Fibroblast of villous mesenchyme (primary cell): ENCODE results near the gene BCL6. TPM values are rescaled to one million over a fixed set of nuclear protein-coding genes. Genes with fewer than 3 reads are reported as not detected.

Source experiments
- DNase-seq: peaks from one replicate; pipeline ENCODE4 v3.0.0-alpha.2; 2010; ENCODE audit warnings: low read depth
- H3K4me3 ChIP-seq: 2 replicates; pipeline ENCODE4 v1.5.1; 2011; ENCODE audit warnings: low read depth, mild to moderate bottlenecking, low read length
- total RNA-seq: library from RNA; depleted of rRNA; stranded (reverse); fragments of >200 nt; gene quantifications from 2 replicates; pipeline ENCODE4 v1.2.3, GENCODE V29; 2012
- TF ChIP-seq, protein P1 (sequence below): IDR thresholded peaks from 2 replicates; pipeline ENCODE4 v1.5.1; 2012; ENCODE audit warnings: low read depth, mild to moderate bottlenecking, low read length; ENCODE audit not compliant: insufficient read depth

Gene BCL6
- total RNA-seq, 1 donor: 26.8 TPM

DNA sequence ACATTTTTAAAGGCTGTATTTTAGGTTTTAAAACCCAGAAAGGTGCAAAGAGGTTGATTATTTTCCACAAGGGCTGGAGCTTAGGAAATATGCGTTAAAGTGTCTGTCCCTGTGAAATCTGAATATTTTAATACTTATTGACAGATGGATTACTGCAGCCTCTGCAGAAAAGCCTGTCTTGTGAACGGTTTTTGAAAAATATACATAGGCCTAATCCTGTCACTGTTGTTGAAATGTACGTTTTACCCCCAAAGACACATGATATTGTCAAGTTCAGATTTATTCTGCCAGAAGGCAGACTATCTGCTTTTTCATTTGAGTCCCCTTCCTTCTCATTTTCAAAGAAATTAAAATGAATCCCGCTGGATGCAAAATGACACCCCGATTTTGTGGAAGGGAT lies 2.2 kb upstream of the BCL6 start:
- DNase-seq: no peak
- H3K4me3 ChIP-seq: no peak overlapping the region
- TF ChIP-seq, protein P1, sequence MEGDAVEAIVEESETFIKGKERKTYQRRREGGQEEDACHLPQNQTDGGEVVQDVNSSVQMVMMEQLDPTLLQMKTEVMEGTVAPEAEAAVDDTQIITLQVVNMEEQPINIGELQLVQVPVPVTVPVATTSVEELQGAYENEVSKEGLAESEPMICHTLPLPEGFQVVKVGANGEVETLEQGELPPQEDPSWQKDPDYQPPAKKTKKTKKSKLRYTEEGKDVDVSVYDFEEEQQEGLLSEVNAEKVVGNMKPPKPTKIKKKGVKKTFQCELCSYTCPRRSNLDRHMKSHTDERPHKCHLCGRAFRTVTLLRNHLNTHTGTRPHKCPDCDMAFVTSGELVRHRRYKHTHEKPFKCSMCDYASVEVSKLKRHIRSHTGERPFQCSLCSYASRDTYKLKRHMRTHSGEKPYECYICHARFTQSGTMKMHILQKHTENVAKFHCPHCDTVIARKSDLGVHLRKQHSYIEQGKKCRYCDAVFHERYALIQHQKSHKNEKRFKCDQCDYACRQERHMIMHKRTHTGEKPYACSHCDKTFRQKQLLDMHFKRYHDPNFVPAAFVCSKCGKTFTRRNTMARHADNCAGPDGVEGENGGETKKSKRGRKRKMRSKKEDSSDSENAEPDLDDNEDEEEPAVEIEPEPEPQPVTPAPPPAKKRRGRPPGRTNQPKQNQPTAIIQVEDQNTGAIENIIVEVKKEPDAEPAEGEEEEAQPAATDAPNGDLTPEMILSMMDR: no peak

DNA sequence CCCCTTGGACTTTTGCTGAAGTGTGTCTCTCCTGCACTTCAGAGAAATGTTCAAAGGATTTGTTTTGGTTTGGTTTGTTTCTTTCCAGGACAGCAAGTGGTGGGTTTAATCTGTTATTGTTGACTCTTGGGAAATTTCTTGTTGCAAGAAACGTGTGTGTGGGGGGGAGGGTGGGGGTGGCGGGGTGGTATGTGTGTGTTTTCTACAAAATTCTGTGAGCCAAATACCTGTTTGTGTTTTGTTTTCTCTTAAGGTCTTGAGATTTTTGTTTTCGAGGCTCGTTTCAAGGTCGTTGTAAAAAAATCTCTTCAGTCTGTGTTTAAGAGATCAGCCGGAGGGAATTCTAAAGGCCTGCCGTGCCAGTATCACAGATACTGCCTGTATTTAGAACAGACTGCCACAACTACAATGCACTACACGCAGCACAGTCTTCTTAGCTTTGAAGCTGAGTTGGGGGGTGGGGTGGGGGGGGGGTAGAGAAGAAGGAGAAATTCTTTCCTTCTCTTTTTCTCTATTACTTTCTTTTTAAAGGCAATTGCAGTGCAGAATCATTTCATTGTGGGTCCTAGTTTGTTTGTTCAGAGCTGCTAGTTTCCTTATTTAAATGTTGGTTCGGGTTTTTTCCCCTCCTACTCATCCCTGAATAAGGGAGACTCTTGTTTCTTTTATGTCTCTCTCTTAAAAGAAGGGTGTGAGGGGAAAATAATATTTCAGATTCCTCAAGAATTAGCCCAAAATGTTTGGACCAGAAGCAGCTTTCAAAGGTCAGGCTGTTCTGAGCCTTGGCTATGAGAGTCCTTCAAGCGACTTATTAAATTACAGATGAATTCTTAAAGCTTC lies 1.4 kb upstream of the BCL6 start:
- DNase-seq: peak; percentile 59
- TF ChIP-seq, protein P1: no peak
- H3K4me3 ChIP-seq: peak overlapping the region; percentile 93

DNA sequence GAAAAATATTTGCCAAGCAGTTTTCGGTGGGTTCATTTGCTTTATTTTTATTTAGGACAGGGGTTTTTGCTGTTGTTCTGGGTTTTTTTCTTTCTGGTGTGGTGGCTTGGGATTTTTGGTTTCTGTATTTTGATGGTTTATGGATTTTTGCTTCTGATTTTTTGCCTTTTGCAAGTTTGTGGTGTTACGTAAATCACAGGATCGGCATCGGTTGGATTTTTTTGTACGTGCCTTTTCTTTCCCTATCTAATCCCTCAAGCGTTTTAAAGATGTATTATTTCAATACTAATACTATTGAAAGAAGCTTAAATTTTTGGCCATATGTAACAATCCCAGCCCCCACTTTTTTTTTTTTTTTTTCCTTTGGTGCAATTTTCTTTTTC lies 782 bp upstream of the BCL6 start:
- peak; percentile 45 for DNase-seq
- TF ChIP-seq, protein P1: no peak
- peak overlapping the region; percentile 93 for H3K4me3 ChIP-seq

DNA sequence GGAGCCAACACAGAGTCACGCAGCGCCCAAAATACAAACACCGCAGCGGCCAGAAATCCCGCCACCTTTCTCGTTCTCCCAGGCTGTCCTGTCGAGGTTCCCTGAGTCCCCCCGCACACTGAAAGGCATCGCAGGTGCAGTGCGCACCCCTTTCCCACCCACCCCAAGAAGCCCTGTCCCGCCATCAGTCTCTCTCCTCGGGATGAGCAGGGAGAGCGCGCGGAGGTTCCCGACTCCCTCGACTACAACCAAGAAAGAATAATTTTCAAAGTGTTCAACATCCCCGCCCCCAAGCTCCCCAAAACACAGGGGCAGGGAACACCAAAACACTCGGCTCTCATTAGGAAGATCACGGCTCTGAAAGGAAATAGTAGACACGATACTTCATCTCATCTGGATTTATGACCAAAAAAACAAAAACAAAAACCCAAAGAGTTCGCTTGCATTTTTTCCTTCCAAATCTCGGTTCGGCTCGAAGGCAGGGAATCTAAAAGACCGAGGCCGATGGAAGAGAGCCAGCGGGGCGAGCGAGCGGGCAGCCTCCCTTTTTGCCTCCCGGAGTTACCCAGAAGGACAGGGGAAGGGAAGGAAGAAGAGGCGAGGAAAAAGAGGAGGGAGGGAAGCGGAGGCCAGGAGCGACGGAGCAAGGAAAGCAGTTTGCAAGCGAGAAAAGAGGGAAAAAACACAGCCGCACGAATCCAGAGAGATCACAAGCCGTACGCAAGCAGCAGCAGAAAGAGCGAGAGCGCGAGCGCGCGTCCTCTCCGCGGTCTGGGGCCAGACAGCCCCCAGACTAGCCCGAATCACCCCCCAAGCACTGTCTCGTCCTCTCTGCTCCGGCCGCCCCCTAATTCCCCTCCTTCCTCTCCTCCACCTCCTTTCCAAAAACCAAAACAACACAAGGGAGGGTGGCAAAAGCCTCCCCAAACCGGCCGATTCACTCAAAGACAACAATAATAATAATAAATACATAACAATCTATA lies 808 bp downstream of the BCL6 start:
- peak overlapping the region; percentile 93 for H3K4me3 ChIP-seq
- TF ChIP-seq, protein P1: no peak
- DNase-seq: peak; percentile 56

DNA sequence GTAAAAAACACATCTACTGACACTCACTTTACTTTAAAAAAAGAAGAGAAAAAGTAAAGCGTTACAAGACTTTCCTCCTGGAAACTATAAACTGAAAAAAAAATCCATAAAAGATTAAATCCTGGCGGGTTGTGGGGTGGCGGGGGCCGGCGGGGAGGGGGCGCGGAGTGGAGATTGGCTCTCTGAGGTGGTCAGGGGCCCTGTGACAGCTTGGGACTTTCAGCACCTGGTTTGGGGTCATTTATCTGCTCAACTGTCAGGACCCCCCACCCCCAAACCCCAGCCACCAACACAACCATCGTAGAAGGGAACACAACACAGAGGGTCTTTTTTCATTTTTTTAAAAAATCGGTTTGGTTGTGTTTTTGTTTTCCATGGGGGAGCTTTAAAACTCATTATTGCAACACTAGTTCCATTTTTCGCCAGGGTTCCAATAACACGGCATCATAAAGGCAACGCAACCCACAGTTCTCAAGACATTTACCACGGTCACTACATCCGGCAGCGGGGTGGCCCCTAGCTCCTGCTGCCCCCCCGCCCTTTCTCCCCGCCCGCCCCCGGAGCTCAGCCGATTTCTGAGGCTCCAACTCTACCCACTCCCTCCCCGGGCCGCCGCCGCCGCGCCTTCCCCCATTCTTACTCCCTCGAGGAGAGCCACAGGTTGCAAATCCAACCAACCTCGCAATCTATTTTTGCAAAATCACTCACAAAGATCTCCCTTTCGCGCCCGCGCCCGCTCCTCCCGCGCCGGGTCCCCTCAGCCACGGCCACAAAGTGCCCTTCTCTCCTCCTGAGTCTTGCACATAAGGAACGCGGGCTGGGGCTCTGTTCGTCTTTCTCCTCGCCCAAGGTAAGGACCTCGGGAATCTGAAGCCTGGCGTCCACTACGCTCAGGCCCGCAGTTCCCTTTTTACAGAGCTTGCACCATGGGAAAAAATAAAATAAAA lies 1.8 kb downstream of the BCL6 start:
- DNase-seq: peak; percentile 76
- TF ChIP-seq, protein P1: no peak

More for the DNA sequence above, 1.8 kb downstream of the BCL6 start:
- peak overlapping the region; percentile 93 for H3K4me3 ChIP-seq
